HG03060 (cell line): ENCODE measurements around the gene OR14C36.
"Not testable (repeated sequence)": the region's sequence is repeated elsewhere in the genome, so short reads cannot be mapped to it uniquely, and the experiment has no call there.

Experiments used
- ATAC-seq: cut with Tn5 transposase; IDR thresholded peaks from one replicate; pipeline ENCODE4 v1.9.1; 2021; ENCODE audit warnings: low read depth, moderate number of reproducible peaks; ENCODE audit not compliant: unreplicated experiment

The OR14C36 gene

GRCh38 chr1:248348475-248348874, at the start of gene OR14C36:
Gene OR14C36 (plus strand): TSS chr1:248348775. CDS start chr1:248348775, 0 bp downstream.
- no peak for ATAC-seq

- no peak for ATAC-seq
These were observed 45.3 kb upstream of the OR14C36 start, which contains the start of gene OR2T12 for GRCh38 chr1:248303324-248303723. Gene OR2T12 (minus strand): TSS chr1:248303424. CDS start chr1:248295578, 7,846 bp downstream.

- not testable (repeated sequence) for ATAC-seq
These were observed 42.9 kb upstream of the OR14C36 start for GRCh38 chr1:248305672-248306071.

- ATAC-seq, result no peak
These were observed 42.5 kb upstream of the OR14C36 start for GRCh38 chr1:248306103-248306502.

- ATAC-seq, result not testable (repeated sequence)
These were observed 41.8 kb upstream of the OR14C36 start for GRCh38 chr1:248306740-248307139.

GRCh38 chr1:248316796-248317195, 31.8 kb upstream of the OR14C36 start:
- ATAC-seq, result no peak

GRCh38 chr1:248324468-248324867, 24.1 kb upstream of the OR14C36 start, which contains the start of gene OR2M7:
Gene OR2M7 (minus strand): TSS chr1:248324568. CDS start chr1:248324568, 0 bp downstream.
- no peak for ATAC-seq

GRCh38 chr1:248343451-248343850, 5.1 kb upstream of the OR14C36 start:
- ATAC-seq, result no peak

GRCh38 chr1:248359415-248359814, 10.8 kb downstream of the OR14C36 start:
- no peak for ATAC-seq

- ATAC-seq, result no peak
These were observed 12.6 kb downstream of the OR14C36 start, which contains the start of gene OR2T4 for GRCh38 chr1:248361121-248361715. Gene OR2T4 (plus strand): TSS chr1:248361665. CDS start chr1:248361665, 0 bp downstream.

- ATAC-seq, result no peak
These were observed 18.0 kb downstream of the OR14C36 start for GRCh38 chr1:248366609-248367008.

- ATAC-seq, result no peak
These were observed 23.8 kb downstream of the OR14C36 start for GRCh38 chr1:248372394-248372793.

- ATAC-seq, result no peak
These were observed 25.2 kb downstream of the OR14C36 start for GRCh38 chr1:248373761-248374160.

- ATAC-seq, result no peak
These were observed 26.9 kb downstream of the OR14C36 start, which contains the start of gene OR2T6 for GRCh38 chr1:248375446-248375845. Gene OR2T6 (plus strand): TSS chr1:248375746. CDS start chr1:248387609, 11,863 bp downstream.

- ATAC-seq, result no peak
These were observed 28.3 kb downstream of the OR14C36 start for GRCh38 chr1:248376916-248377315.

- no peak for ATAC-seq
These were observed 32.3 kb downstream of the OR14C36 start for GRCh38 chr1:248380854-248381253.

GRCh38 chr1:248388426-248388825, 39.9 kb downstream of the OR14C36 start:
- ATAC-seq, result no peak

- no peak for ATAC-seq
These were observed 44.5 kb downstream of the OR14C36 start for GRCh38 chr1:248393050-248393449.
